Caco-2 (cell line): ENCODE results near the gene POMT1. TPM values are rescaled to one million over a fixed set of nuclear protein-coding genes. Genes with fewer than 3 reads are reported as not detected.

ENCODE experiments used
- BruUV-seq: library from RNA; stranded (reverse); fragments of 400-500 nt; replicated peaks from 2 replicates; lab custom pipeline; 2021; lab: Mats Ljungman, UMichigan
- CTCF ChIA-PET: fragments of 300-600 bp; sonication (Branson Sonifier 250); formaldehyde crosslinking; loops from one replicate; lab custom pipeline; 2022; ENCODE audit warnings: antibody characterized with exemption; lab: Charles Lee
- POLR2A ChIA-PET: fragments of 300-600 bp; sonication (Branson Sonifier 250); formaldehyde crosslinking; loops from one replicate; lab custom pipeline; 2022; ENCODE audit warnings: antibody characterized with exemption; lab: Charles Lee
- DNase-seq, 2 experiments: peaks; one replicate each; pipeline versions ENCODE4 v3.0.0 to v3.0.0-alpha.2; 2020 to 2022
- H3K27me3 ChIP-seq: replicated peaks from 2 replicates; pipeline ENCODE4 v1.6.0; 2011; ENCODE audit warnings: low read length; ENCODE audit not compliant: control insufficient read depth, insufficient read depth
- H3K36me3 ChIP-seq: 2 replicates; pipeline ENCODE4 v1.5.1; 2011; ENCODE audit warnings: low read length; ENCODE audit not compliant: control insufficient read depth, insufficient read depth
- H3K4me1 ChIP-seq: fragments of 250-450 bp; sonication (Bioruptor Pico); 2 replicates; pipeline ENCODE4 v1.5.1; 2020; ENCODE audit warnings: mild to moderate bottlenecking
- H3K4me3 ChIP-seq: 2 replicates; pipeline ENCODE4 v1.5.1; 2011; ENCODE audit warnings: low read depth, mild to moderate bottlenecking, control low read depth, low read length
- H3K9me3 ChIP-seq: fragments of 250-450 bp; sonication (Bioruptor Pico); 2 replicates; pipeline ENCODE4 v1.5.1; 2020; ENCODE audit warnings: mild to moderate bottlenecking, moderate library complexity
- H3K27ac Mint-ChIP-seq: one replicate; pipeline ENCODE4 v1.8.0; 2022; ENCODE audit warnings: mixed read lengths; ENCODE audit not compliant: unreplicated experiment
- H3K27me3 Mint-ChIP-seq: one replicate; pipeline ENCODE4 v1.8.0; 2022; ENCODE audit warnings: mixed read lengths; ENCODE audit not compliant: insufficient read depth, unreplicated experiment
- H3K36me3 Mint-ChIP-seq: one replicate; pipeline ENCODE4 v1.8.0; 2022; ENCODE audit warnings: mild to moderate bottlenecking, mixed read lengths; ENCODE audit not compliant: insufficient read depth, unreplicated experiment
- H3K4me1 Mint-ChIP-seq: one replicate; pipeline ENCODE4 v1.8.0; 2022; ENCODE audit warnings: low read depth, mixed read lengths; ENCODE audit not compliant: unreplicated experiment
- H3K4me3 Mint-ChIP-seq: one replicate; pipeline ENCODE4 v1.8.0; 2022; ENCODE audit warnings: mild to moderate bottlenecking, moderate library complexity, mixed read lengths; ENCODE audit not compliant: unreplicated experiment
- H3K9me3 Mint-ChIP-seq: one replicate; pipeline ENCODE4 v1.8.0; 2022; ENCODE audit warnings: mixed read lengths; ENCODE audit not compliant: unreplicated experiment
- intact Hi-C: fragments of 100-400 bp; cut with micrococcal nuclease; formaldehyde crosslinking; loops from one replicate; pipeline ENCODE4 v1.10.0; 2022; ENCODE audit not compliant: unreplicated experiment
- total RNA-seq: library from RNA; stranded (reverse); gene quantifications from 2 replicates; pipeline ENCODE4 v1.2.3, GENCODE V29; 2022
- TF ChIP-seq, protein P1 (sequence below), 2 experiments: fragments of 200-600 bp in 1 of 2; IDR thresholded peaks; 1 replicate in 1 of 2; 2 replicates in 1 of 2; pipeline versions ENCODE4 v1.5.1 to v1.8.0; 2011 to 2022; ENCODE audit warnings: antibody characterized with exemption in 1 of 2, control low read depth in 1 of 2, inconsistent platforms in 1 of 2, low read depth in 1 of 2, low read length in 1 of 2, mild to moderate bottlenecking in 1 of 2, moderate library complexity in 1 of 2; ENCODE audit not compliant: insufficient read depth in 1 of 2, severe bottlenecking in 1 of 2, unreplicated experiment in 1 of 2

POMT1 gene
- total RNA-seq, 1 experiment from 2014 or later = 44.2 TPM

DNA sequence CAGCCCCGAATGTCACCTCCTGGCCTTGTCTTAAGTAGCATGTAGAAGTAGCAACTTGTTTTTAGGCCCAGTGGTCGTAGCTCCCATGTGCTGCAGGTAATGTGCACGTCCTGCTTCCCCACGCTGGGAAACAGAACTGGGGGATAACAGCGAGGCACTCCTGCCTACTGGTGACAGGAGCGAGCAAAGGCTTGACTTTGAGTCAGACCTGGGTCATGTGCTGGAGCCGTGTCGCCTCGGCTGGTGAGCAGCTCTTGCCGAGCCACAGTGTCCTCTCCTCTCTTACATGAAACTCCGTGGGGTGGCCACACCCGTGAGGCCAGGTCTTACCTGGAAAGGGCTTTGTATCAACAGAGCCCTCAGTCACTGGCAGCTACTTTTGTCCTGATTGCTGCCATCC is 17.5 kb upstream of the POMT1 start:
- peaks cover 13% of the 10 kb centered on the region for H3K36me3 ChIP-seq
- POLR2A ChIA-PET = no interaction called here

DNA sequence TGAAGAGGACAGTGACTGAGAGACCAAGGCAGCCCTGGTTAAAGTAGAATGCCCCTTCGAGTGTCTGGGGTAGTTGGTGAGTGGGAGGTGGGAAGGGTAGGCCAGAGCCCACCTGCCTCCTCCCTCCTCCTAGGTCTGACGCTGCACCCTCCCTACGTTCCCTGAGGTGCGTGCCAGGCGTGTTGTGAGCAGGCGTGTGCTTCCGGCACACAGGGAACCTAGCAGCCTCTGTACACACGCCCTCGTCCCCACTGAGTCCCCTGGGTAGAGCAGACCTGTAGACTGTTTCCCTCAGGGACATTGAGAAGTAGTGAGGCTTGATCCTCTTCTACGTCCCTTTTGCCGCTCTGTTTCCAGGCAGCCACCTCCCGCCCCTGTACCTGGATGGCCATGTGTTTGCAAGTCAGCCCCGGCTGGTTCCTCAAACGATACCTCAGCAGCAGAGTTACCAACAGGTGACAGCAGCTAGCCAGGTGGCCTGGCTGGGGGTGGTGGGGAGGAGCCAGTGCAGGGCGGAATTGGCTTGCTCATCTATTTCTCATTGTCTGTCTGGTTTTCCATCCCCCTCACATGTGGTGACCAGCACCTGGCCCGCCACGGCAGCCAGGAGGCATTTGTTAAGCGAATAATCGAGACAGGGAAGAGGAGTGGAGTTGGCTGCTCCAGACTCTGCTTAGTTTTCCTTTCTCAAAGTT is 16.8 kb upstream of the POMT1 start:
- Mint-ChIP-seq H3K27ac (no peak overlapping the region), H3K9me3 (no peaks in the 10 kb centered on the region), H3K4me3 (no peak overlapping the region), H3K27me3 (no peaks in the 10 kb centered on the region), H3K36me3 (peaks cover 94% of the 10 kb centered on the region), H3K4me1 (peaks cover 7% of the 10 kb centered on the region)
- no peaks in the 10 kb centered on the region for H3K27me3 ChIP-seq
- DNase-seq = no peak
- TF ChIP-seq, protein P1, sequence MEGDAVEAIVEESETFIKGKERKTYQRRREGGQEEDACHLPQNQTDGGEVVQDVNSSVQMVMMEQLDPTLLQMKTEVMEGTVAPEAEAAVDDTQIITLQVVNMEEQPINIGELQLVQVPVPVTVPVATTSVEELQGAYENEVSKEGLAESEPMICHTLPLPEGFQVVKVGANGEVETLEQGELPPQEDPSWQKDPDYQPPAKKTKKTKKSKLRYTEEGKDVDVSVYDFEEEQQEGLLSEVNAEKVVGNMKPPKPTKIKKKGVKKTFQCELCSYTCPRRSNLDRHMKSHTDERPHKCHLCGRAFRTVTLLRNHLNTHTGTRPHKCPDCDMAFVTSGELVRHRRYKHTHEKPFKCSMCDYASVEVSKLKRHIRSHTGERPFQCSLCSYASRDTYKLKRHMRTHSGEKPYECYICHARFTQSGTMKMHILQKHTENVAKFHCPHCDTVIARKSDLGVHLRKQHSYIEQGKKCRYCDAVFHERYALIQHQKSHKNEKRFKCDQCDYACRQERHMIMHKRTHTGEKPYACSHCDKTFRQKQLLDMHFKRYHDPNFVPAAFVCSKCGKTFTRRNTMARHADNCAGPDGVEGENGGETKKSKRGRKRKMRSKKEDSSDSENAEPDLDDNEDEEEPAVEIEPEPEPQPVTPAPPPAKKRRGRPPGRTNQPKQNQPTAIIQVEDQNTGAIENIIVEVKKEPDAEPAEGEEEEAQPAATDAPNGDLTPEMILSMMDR (IDR thresholded peaks at IDR 0.05; ENCODE audit: insufficient read depth in 1 of 2, low read depth in 1 of 2, low read length in 1 of 2, severe bottlenecking in 1 of 2, unreplicated experiment in 1 of 2) = no peak
- H3K4me3 ChIP-seq = no peak overlapping the region
- intact Hi-C loops = no loop called here
- no TSS peak for BruUV-seq
- peaks cover 15% of the 10 kb centered on the region for H3K36me3 ChIP-seq
- ChIA-PET POLR2A (no interaction called here), CTCF (no interaction called here)
- H3K9me3 ChIP-seq = no peaks in the 10 kb centered on the region
- no peaks in the 10 kb centered on the region for H3K4me1 ChIP-seq

More for the DNA sequence above, 17.5 kb upstream of the POMT1 start:
- Mint-ChIP-seq H3K4me3 (no peak overlapping the region), H3K4me1 (peaks cover 7% of the 10 kb centered on the region), H3K36me3 (peaks cover 94% of the 10 kb centered on the region), H3K27me3 (no peaks in the 10 kb centered on the region), H3K27ac (no peak overlapping the region), H3K9me3 (no peaks in the 10 kb centered on the region)
- BruUV-seq = no TSS peak
- TF ChIP-seq, protein P1 (IDR thresholded peaks at IDR 0.05; ENCODE audit: insufficient read depth in 1 of 2, low read depth in 1 of 2, low read length in 1 of 2, severe bottlenecking in 1 of 2, unreplicated experiment in 1 of 2) = no peak
- no peaks in the 10 kb centered on the region for H3K4me1 ChIP-seq
- intact Hi-C loops = no loop called here
- H3K27me3 ChIP-seq = no peaks in the 10 kb centered on the region
- DNase-seq = no peak
- H3K9me3 ChIP-seq = no peaks in the 10 kb centered on the region
- CTCF ChIA-PET = no interaction called here
- no peak overlapping the region for H3K4me3 ChIP-seq

DNA sequence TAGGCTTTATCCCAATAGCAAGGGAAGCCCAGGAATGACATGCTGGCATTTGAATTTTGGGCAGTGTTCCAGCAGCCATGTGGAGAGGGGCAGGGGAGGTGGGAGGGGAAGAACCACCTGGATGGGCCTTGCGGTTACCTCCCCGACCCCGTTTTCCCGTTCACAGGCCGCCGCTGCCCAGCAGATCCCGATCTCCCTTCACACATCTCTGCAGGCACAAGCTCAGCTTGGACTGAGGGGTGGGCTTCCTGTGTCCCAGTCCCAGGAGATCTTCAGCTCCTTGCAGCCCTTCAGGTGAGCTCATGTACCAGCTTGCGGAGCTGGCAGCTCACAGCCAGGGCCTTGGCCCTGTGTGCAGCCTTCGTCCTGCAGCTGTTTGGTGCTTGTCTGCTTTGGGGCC is 15.7 kb upstream of the POMT1 start:
- Histone ChIP-seq H3K27me3 (no peaks in the 10 kb centered on the region), H3K4me1 (no peaks in the 10 kb centered on the region), H3K9me3 (no peaks in the 10 kb centered on the region), H3K36me3 (peaks cover 18% of the 10 kb centered on the region), H3K4me3 (no peak overlapping the region)
- intact Hi-C loops = no loop called here
- POLR2A ChIA-PET = no interaction called here
- CTCF ChIA-PET = no interaction called here
- TF ChIP-seq, protein P1 (IDR thresholded peaks at IDR 0.05; ENCODE audit: insufficient read depth in 1 of 2, low read depth in 1 of 2, low read length in 1 of 2, severe bottlenecking in 1 of 2, unreplicated experiment in 1 of 2) = no peak
- Mint-ChIP-seq H3K27me3 (no peaks in the 10 kb centered on the region), H3K4me3 (no peak overlapping the region), H3K36me3 (peaks cover 94% of the 10 kb centered on the region), H3K9me3 (no peaks in the 10 kb centered on the region), H3K4me1 (peaks cover 7% of the 10 kb centered on the region), H3K27ac (peak overlapping the region; percentile 31)
- DNase-seq = no peak
- BruUV-seq = no TSS peak
